DOHH2 (cell line): ENCODE measurements around the gene AXIN1.

ENCODE experiments used
- H3F3A ChIP-seq: fragments of 200-600 bp; sonication (generic), shearing (Covaris generic); 2 replicates; pipeline ENCODE4 v1.6.0; 2016; ENCODE audit warnings: antibody characterized with exemption, mild to moderate bottlenecking; ENCODE audit not compliant: control insufficient read depth, insufficient read depth
- H3K27ac ChIP-seq: fragments of 200-600 bp; sonication (generic); 2 replicates; pipeline ENCODE4 v1.5.1; 2014; ENCODE audit warnings: low read depth, mild to moderate bottlenecking, low read length, moderate library complexity
- H3K27me3 ChIP-seq: fragments of 200-600 bp; sonication (generic); 2 replicates; pipeline ENCODE4 v1.6.1; 2014; ENCODE audit warnings: mild to moderate bottlenecking, low read length, mixed read lengths; ENCODE audit not compliant: control insufficient read depth
- H3K36me3 ChIP-seq: fragments of 200-600 bp; sonication (generic); 2 replicates; pipeline ENCODE4 v1.6.1; 2014; ENCODE audit warnings: mild to moderate bottlenecking, low read length, moderate library complexity, mixed read lengths; ENCODE audit not compliant: control insufficient read depth
- H3K4me1 ChIP-seq: fragments of 200-600 bp; sonication (generic); 2 replicates; pipeline ENCODE4 v1.6.1; 2014; ENCODE audit warnings: mild to moderate bottlenecking, low read length, mixed read lengths; ENCODE audit not compliant: control insufficient read depth
- H3K4me2 ChIP-seq: fragments of 200-600 bp; sonication (generic); 2 replicates; pipeline ENCODE4 v1.6.0; 2014; ENCODE audit warnings: mild to moderate bottlenecking, low read length, moderate library complexity
- H3K4me3 ChIP-seq: fragments of 200-600 bp; sonication (generic); 2 replicates; pipeline ENCODE4 v1.5.1; 2014; ENCODE audit warnings: mild to moderate bottlenecking, low read length, mixed read lengths
- H3K79me2 ChIP-seq: fragments of 200-600 bp; sonication (generic); 2 replicates; pipeline ENCODE4 v1.6.1; 2014; ENCODE audit warnings: mild to moderate bottlenecking, low read length, mixed read lengths; ENCODE audit not compliant: control insufficient read depth
- H3K9me2 ChIP-seq: fragments of 200-600 bp; sonication (generic); replicated peaks from 2 replicates; pipeline ENCODE4 v1.6.1; 2014; ENCODE audit warnings: mild to moderate bottlenecking, low read length, mixed read lengths; ENCODE audit not compliant: control insufficient read depth
- H3K9me3 ChIP-seq: fragments of 200-600 bp; sonication (generic); 2 replicates; pipeline ENCODE4 v1.6.1; 2014; ENCODE audit warnings: antibody characterized with exemption, low read length, mixed read lengths; ENCODE audit not compliant: control insufficient read depth, insufficient read depth
- H4K20me1 ChIP-seq: fragments of 200-600 bp; sonication (generic); 2 replicates; pipeline ENCODE4 v1.6.0; 2014; ENCODE audit warnings: low read depth, mild to moderate bottlenecking, antibody characterized with exemption, low read length, moderate library complexity; ENCODE audit not compliant: control insufficient read depth, insufficient read depth
- EZH2phosphoT487 ChIP-seq: fragments of 200-600 bp; sonication (generic); IDR thresholded peaks from 2 replicates; pipeline ENCODE4 v1.6.1; 2017; ENCODE audit warnings: borderline replicate concordance, mild to moderate bottlenecking, antibody characterized with exemption, low read length, moderate library complexity, mixed read lengths
- TF ChIP-seq, protein P1 (sequence below): fragments of 200-600 bp; sonication (generic); IDR thresholded peaks from one replicate; pipeline ENCODE4 v1.5.1; 2014; ENCODE audit warnings: antibody characterized with exemption, mild to moderate bottlenecking, low read depth, low read length; ENCODE audit not compliant: poor library complexity, severe bottlenecking

The AXIN1 gene

DNA sequence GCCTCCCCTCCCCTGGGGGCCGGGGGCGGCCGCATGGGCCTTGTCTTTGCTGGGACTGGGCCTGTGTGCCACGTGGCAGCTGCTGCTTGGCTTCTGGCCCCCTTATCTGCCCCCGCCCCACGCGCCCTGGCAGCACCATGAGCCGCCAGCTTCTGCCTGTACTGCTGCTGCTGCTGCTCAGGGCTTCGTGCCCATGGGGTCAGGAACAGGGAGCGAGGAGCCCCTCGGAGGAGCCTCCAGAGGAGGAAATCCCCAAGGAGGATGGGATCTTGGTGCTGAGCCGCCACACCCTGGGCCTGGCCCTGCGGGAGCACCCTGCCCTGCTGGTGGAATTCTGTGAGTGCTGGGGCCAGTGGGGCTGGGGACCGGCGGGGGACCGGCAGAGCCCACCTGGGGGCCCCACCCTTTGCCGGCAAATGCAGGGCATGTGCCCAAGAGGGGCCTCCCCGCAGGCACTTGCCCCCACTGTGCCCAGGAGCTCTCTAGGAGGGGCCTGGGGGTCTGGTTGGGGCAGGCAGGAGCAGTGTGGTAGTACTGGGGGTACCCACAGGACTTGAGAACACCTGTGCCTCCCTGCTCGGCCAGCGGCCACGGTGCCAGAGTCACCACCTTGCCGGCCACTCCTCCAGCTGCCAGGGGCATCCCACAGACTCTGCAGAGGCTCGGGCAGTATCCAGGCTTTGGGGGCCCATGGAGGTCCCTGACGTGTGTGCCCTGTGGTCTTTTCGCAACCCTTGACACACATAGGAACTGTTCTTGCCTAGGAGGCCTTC lies 69.3 kb downstream of the AXIN1 start, which contains the start of gene PDIA2:
PDIA2 (plus strand) TSS at position 132 of the 773 bp plus-strand sequence; CDS start at position 138, 6 bp downstream.
- no peak within 1 kb of the TSS for H3K4me2 ChIP-seq
- peaks cover 9% of the 10 kb centered on the region for H3K4me1 ChIP-seq
- no peak within 1 kb of the TSS for H3K4me3 ChIP-seq
- H3K27me3 ChIP-seq, result 0 out of 2 replicates have a peak, but pooled peaks cover 2% of the 10 kb centered on the region
- H3K27ac ChIP-seq, result no peak within 1 kb of the TSS
- peaks cover 4% of the 10 kb centered on the region; the same call in 1 of the 2 replicates for H3K36me3 ChIP-seq
- no peaks in the 10 kb centered on the region for H3K79me2 ChIP-seq
- no peaks in the 10 kb centered on the region for H3F3A ChIP-seq
- H3K9me2 ChIP-seq, result no peaks in the 10 kb centered on the region
- no peaks in the 10 kb centered on the region for H3K9me3 ChIP-seq
- no peaks in the 10 kb centered on the region for H4K20me1 ChIP-seq
- TF ChIP-seq EZH2phosphoT487, result no peak
- TF ChIP-seq, protein P1, sequence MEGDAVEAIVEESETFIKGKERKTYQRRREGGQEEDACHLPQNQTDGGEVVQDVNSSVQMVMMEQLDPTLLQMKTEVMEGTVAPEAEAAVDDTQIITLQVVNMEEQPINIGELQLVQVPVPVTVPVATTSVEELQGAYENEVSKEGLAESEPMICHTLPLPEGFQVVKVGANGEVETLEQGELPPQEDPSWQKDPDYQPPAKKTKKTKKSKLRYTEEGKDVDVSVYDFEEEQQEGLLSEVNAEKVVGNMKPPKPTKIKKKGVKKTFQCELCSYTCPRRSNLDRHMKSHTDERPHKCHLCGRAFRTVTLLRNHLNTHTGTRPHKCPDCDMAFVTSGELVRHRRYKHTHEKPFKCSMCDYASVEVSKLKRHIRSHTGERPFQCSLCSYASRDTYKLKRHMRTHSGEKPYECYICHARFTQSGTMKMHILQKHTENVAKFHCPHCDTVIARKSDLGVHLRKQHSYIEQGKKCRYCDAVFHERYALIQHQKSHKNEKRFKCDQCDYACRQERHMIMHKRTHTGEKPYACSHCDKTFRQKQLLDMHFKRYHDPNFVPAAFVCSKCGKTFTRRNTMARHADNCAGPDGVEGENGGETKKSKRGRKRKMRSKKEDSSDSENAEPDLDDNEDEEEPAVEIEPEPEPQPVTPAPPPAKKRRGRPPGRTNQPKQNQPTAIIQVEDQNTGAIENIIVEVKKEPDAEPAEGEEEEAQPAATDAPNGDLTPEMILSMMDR, result no peak

DNA sequence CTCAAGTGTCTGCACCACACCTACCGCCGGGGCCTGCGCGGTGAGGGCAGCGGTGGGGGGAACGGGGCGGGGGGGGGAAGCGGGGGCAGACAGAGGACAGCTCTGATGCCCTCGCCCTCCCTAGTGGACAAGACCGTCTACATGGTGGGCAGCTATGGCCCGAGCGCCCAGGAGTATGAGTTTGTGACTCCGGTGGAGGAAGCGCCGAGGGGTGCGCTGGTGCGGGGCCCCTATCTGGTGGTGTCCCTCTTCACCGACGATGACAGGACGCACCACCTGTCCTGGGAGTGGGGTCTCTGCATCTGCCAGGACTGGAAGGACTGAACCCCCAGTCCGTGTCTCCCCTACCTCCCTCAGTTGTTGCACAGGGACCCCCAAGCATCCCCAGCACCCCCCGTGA lies 70.0 kb downstream of the AXIN1 start:
- no peak for TF ChIP-seq EZH2phosphoT487
- TF ChIP-seq, protein P1, result no peak
- H3K27me3 ChIP-seq, result 0 out of 2 replicates have a peak, but pooled peaks cover 2% of the 10 kb centered on the region
- H3K4me2 ChIP-seq, result no peak overlapping the region
- no peaks in the 10 kb centered on the region for H3K9me2 ChIP-seq
- no peaks in the 10 kb centered on the region for H3F3A ChIP-seq
- H3K36me3 ChIP-seq, result no peaks in the 10 kb centered on the region
- H3K27ac ChIP-seq, result no peak overlapping the region
- no peaks in the 10 kb centered on the region for H3K79me2 ChIP-seq
- H3K9me3 ChIP-seq, result no peaks in the 10 kb centered on the region
- H4K20me1 ChIP-seq, result no peaks in the 10 kb centered on the region
- H3K4me1 ChIP-seq, result peaks cover 9% of the 10 kb centered on the region
- H3K4me3 ChIP-seq, result no peak overlapping the region

DNA sequence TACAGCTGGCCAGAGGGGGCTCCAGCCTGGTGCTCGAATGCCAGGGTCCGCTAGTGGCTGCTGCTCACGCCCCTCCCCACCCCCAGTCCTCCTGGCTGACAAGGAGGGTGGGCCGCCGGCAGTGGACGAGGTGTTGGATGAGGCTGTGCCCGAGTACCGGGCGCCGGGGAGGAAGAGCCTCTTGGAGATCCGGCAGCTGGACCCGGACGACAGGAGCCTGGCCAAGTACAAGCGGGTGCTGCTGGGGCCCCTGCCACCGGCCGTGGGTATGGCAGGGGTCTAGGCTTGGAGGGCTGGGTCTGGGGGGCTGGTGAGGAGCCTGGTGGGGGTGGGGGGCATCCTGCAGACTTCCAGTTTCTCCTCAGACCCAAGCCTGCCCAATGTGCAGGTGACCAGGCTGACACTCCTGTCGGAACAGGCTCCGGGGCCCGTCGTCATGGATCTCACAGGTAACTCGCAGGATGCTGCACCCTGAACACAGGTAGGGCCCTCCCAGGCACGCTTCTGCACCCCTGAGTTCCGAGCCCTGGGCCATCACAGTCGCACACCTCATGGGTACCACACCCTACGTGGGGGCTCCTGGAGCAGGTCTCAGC lies 70.8 kb downstream of the AXIN1 start:
- Histone ChIP-seq H3K27me3 (0 out of 2 replicates have a peak, but pooled peaks cover 2% of the 10 kb centered on the region), H4K20me1 (no peaks in the 10 kb centered on the region), H3K4me2 (no peak overlapping the region), H3K4me3 (no peak overlapping the region), H3K9me3 (no peaks in the 10 kb centered on the region), H3K4me1 (peaks cover 9% of the 10 kb centered on the region), H3K9me2 (no peaks in the 10 kb centered on the region), H3K79me2 (no peaks in the 10 kb centered on the region), H3K27ac (no peak overlapping the region), H3F3A (no peaks in the 10 kb centered on the region), H3K36me3 (no peaks in the 10 kb centered on the region)
- TF ChIP-seq, protein P1, result no peak
- no peak for TF ChIP-seq EZH2phosphoT487
